BLaER1 treated with 17β-estradiol and CSF1 and Interleukin-3, amounts not matched to agents 10 nM and 100 nM (cell line): ENCODE measurements around the gene COX6B2.

Source experiments
- H3K27ac ChIP-seq, 11 experiments: shearing (Covaris generic); formaldehyde crosslinking; 2 replicates each; pipeline ENCODE4 v1.8.1; 2022
- H3K27me3 ChIP-seq, 11 experiments: shearing (Covaris generic); formaldehyde crosslinking; 2 replicates each; pipeline ENCODE4 v1.8.1; 2022
- H3K36me3 ChIP-seq, 11 experiments: shearing (Covaris generic); formaldehyde crosslinking; 2 replicates each; pipeline ENCODE4 v1.8.1; 2022
- H3K4me1 ChIP-seq, 10 experiments: shearing (Covaris generic); formaldehyde crosslinking; 2 replicates each; pipeline ENCODE4 v1.8.1; 2022
- H3K4me2 ChIP-seq, 11 experiments: shearing (Covaris generic); formaldehyde crosslinking; 2 replicates each; pipeline ENCODE4 v1.8.1; 2022
- H3K4me3 ChIP-seq, 10 experiments: shearing (Covaris generic); formaldehyde crosslinking; 2 replicates each; pipeline ENCODE4 v1.8.1; 2022
- H3K9ac ChIP-seq, 11 experiments: shearing (Covaris generic); formaldehyde crosslinking; 2 replicates each; pipeline ENCODE4 v1.8.1; 2022
- H3K9me3 ChIP-seq, 11 experiments: shearing (Covaris generic); formaldehyde crosslinking; replicated peaks in 1 of 11; 2 replicates each; pipeline ENCODE4 v1.8.1; 2022
- H4K20me1 ChIP-seq, 11 experiments: shearing (Covaris generic); formaldehyde crosslinking; 2 replicates each; pipeline ENCODE4 v1.8.1; 2022
- Cebpa-rat ChIP-seq, 11 experiments: shearing (Covaris generic); IDR thresholded peaks; 2 replicates each; pipeline ENCODE4 v1.8.1; 2022

COX6B2 gene

GRCh38 chr19:55384131-55384919 is 29.8 kb upstream of the COX6B2 start, which contains the start of gene TMEM238:
Gene TMEM238 (minus strand): TSS chr19:55384292. CDS start chr19:55384259, 33 bp downstream.
- Histone ChIP-seq H3K27ac (peak within 1 kb of the TSS; percentile 85 to 95 (median 92)), H3K4me2 (peak within 1 kb of the TSS; percentile 95 to 100 (median 100)), H3K9me3 (no peaks in the 10 kb centered on the region), H3K9ac (peak within 1 kb of the TSS; percentile 90 to 99 (median 96)), H3K4me3 (peak within 1 kb of the TSS; percentile 81 to 99 (median 94)), H3K36me3 (peaks cover 29 to 33% (median 31%) of the 10 kb centered on the region in 11 experiments), H4K20me1 (peaks cover 34 to 36% (median 35%) of the 10 kb centered on the region in 11 experiments), H3K27me3 (no peaks in the 10 kb centered on the region), H3K4me1 (peaks cover 45 to 58% (median 50%) of the 10 kb centered on the region in 10 experiments)
- no peak for TF ChIP-seq Cebpa-rat (IDR thresholded peaks at IDR 0.05)

DNA sequence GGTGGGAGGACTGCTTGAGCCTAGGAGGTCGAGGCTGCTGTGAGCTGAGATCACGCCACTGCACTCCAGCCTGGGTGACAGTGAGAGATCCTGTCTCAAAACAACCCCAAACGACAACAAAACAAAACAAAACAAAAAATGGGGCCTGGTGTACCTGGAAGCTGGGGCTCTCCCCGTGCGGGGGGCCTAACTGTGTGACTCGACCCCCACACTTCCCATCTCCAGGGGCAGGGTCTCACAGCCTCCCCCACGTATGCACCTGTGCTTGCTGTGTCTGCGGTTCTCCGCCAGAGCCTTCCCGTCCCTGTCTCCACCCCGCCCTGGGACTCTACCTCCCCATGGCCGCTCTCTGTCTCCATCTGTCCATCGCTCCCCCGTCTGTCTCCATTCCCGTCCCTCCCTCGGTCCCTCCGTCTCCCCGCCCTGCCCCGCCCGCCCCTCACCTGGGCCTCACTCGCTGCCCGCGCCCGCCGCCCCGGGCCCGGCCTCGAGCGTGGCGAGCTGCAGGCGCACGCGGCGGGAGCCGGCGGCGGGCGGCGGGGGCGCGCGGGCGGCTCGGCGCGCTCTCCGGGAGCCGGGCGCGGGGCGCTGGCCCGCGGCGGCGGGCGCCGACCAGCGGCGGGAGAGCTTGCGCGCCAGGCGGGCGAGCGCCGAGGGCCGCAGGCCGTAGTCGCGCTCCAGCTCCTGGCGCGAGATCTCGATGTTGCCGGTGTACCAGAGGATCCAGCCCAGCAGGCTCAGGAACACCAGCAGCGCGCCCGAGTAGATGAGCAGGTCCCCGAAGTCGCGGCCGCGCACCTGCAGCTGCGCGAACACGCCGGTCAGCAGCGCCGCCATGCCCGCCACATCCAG is 29.0 kb upstream of the COX6B2 start:
- no peak for TF ChIP-seq Cebpa-rat (IDR thresholded peaks at IDR 0.05)
- peaks cover 21 to 25% (median 22%) of the 10 kb centered on the region in 11 experiments for H3K36me3 ChIP-seq
- H3K27ac ChIP-seq, result peak overlapping the region; percentile 85 to 95 (median 92)
- peaks cover 26 to 27% (median 27%) of the 10 kb centered on the region in 11 experiments for H4K20me1 ChIP-seq
- H3K9ac ChIP-seq, result peak overlapping the region; percentile 90 to 99 (median 96)
- peak overlapping the region; percentile 95 to 100 (median 100) for H3K4me2 ChIP-seq
- no peaks in the 10 kb centered on the region for H3K27me3 ChIP-seq
- no peaks in the 10 kb centered on the region for H3K9me3 ChIP-seq
- peak overlapping the region; percentile 81 to 99 (median 94) for H3K4me3 ChIP-seq
- peaks cover 37 to 50% (median 42%) of the 10 kb centered on the region in 10 experiments for H3K4me1 ChIP-seq

GRCh38 chr19:55382522-55383054 is 28.1 kb upstream of the COX6B2 start:
- Histone ChIP-seq H3K27ac (peak overlapping the region in 5 of 11 experiments; percentile 85 to 95 (median 94); a peak in 10 of 22 replicates), H3K27me3 (peaks cover 0 to 7% (median 4%) of the 10 kb centered on the region in 11 experiments; a peak in 17 of 22 replicates), H3K4me1 (peaks cover 28 to 41% (median 34%) of the 10 kb centered on the region in 10 experiments), H4K20me1 (peaks cover 17 to 22% (median 18%) of the 10 kb centered on the region in 11 experiments), H3K36me3 (peaks cover 12 to 15% (median 13%) of the 10 kb centered on the region in 11 experiments), H3K9ac (peak overlapping the region; percentile 76 to 99 (median 96); a peak in 20 of 22 replicates), H3K4me2 (peak overlapping the region; percentile 95 to 100 (median 100)), H3K9me3 (no peaks in the 10 kb centered on the region), H3K4me3 (peak overlapping the region in 9 of 10 experiments; percentile 81 to 99 (median 95); a peak in 17 of 20 replicates)
- TF ChIP-seq Cebpa-rat (IDR thresholded peaks at IDR 0.05), result no peak

DNA sequence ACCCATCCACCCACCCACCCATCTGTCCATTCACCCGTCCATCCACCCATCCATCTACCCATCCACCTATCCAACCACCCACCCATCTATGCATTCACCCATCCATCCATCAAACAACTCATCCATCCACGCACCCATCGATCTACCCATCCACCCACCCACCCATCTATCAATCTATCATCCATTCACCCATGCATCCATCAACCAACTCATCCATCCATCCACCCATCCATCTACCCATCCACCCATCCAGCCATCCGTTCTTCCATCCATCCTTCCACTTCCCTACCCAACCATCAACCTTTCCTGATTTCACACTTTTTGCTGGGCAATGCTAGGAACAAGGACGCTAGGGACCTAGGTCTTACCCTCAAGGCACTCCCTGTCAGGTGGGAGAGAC is 27.5 kb upstream of the COX6B2 start:
- H4K20me1 ChIP-seq, result peaks cover 11 to 18% (median 12%) of the 10 kb centered on the region in 11 experiments
- peaks cover 22 to 35% (median 28%) of the 10 kb centered on the region in 10 experiments for H3K4me1 ChIP-seq
- H3K27me3 ChIP-seq, result peaks cover 0 to 11% (median 8%) of the 10 kb centered on the region in 11 experiments; a peak in 18 of 22 replicates
- H3K9me3 ChIP-seq, result no peaks in the 10 kb centered on the region
- no peak overlapping the region for H3K4me3 ChIP-seq
- no peak overlapping the region for H3K27ac ChIP-seq
- H3K4me2 ChIP-seq, result peak overlapping the region; percentile 95 to 100 (median 100); a peak in 21 of 22 replicates
- peak overlapping the region in 2 of 11 experiments; percentile 96 to 97; a peak in 2 of 22 replicates for H3K9ac ChIP-seq
- peaks cover 6 to 10% (median 8%) of the 10 kb centered on the region in 11 experiments for H3K36me3 ChIP-seq
- TF ChIP-seq Cebpa-rat (IDR thresholded peaks at IDR 0.05), result no peak

DNA sequence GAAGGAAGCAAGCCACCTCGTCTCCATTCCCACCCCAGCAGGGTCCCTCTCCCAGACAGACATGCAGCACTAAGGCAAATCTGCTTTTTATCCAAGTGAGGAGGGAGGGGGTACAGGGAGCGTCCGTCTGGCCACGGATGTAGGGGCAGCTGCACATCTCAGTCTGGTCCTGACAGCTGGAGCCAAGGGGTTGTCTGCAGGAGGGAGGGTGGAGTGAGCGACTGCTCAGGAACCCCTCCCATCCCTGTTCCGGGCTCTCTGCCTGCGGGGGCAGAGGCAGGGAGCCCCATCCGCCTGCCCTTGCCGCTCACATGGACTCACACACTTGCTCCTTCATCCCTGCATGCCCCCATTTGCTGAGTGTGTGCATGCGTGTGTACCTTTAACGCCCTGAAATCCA is 24.7 kb upstream of the COX6B2 start:
- Histone ChIP-seq H3K9ac (no peak overlapping the region), H3K9me3 (no peaks in the 10 kb centered on the region), H4K20me1 (peaks cover 0 to 6% (median 0%) of the 10 kb centered on the region in 11 experiments; a peak in 4 of 22 replicates), H3K4me1 (peaks cover 17 to 33% (median 24%) of the 10 kb centered on the region in 10 experiments), H3K4me3 (no peak overlapping the region), H3K36me3 (no peaks in the 10 kb centered on the region), H3K4me2 (no peak overlapping the region), H3K27ac (no peak overlapping the region), H3K27me3 (peaks cover 17 to 34% (median 27%) of the 10 kb centered on the region in 11 experiments)
- no peak for TF ChIP-seq Cebpa-rat (IDR thresholded peaks at IDR 0.05)

DNA sequence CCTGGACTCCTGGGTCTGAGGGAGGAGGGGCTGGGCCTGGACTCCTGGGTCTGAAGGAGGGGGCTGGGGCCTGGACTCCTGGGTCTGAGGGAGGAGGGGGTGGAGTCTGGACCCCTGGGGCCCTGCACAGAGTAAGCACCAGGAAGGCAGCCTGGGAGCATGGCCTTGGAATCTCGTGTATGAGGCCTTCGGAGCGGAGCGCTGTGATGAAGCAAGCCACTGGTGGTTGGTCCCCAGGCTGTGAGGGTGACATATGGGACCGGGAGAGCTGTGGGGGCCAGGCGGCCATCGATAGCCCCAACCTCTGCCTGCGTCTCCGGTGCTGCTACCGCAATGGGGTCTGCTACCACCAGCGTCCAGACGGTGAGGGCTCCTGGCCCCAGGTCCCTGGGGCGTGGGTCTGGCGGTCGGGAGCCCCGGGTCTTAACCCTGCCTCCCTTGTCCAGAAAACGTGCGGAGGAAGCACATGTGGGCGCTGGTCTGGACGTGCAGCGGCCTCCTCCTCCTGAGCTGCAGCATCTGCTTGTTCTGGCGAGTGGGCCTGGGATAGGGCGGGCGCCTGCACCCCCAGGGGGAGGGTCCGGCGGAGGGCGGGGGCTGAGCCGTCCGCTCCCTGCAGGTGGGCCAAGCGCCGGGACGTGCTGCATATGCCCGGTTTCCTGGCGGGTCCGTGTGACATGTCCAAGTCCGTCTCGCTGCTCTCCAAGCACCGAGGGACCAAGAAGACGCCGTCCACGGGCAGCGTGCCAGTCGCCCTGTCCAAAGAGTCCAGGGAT is 23.0 kb upstream of the COX6B2 start:
- no peak for TF ChIP-seq Cebpa-rat (IDR thresholded peaks at IDR 0.05)
- Histone ChIP-seq H3K27me3 (peaks cover 25 to 50% (median 43%) of the 10 kb centered on the region in 11 experiments), H3K4me3 (no peak overlapping the region), H3K9me3 (no peaks in the 10 kb centered on the region), H3K27ac (no peak overlapping the region), H3K4me2 (no peak overlapping the region), H3K9ac (no peak overlapping the region), H3K4me1 (peaks cover 10 to 27% (median 17%) of the 10 kb centered on the region in 10 experiments), H3K36me3 (no peaks in the 10 kb centered on the region), H4K20me1 (peaks cover 0 to 10% (median 0%) of the 10 kb centered on the region in 11 experiments; a peak in 5 of 22 replicates)

DNA sequence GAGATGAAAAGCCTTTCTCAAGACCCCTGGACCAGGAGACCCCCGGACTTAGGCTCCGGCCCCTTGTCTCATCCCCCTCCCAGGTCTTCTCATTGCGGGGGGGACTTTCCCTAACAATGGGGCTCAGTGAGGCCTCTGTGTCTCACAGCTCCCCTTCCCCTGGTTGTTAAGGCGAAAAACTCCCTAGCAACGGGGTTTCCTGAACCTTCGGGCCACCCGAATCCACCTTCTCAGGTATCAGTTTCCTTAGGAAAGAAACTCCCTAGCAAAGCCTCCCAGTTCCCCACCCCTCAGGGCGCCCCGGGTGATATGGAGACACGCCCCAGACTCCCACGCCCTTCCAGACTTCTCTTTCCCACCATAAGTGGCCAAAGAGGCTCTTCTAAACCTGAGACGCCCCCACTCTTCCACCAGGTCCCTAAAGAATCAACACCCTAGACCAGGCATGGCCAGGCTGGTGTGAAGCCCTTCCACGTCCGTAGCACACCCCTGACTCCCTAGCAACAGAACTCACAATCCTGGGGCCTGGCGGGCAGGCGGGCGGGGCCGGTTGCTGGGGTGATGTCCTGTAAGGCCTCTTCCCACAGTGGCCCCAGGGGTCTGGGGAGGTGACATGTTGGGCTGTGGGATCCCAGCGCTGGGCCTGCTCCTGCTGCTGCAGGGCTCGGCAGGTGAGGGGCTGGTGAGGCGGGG is 21.9 kb upstream of the COX6B2 start, which contains the start of gene TMEM190:
Gene TMEM190, plus strand, starts transcription at position 586 of the 693 bp plus-strand sequence. Its CDS starts 28 bp downstream, at position 614.
- H3K9me3 ChIP-seq, result no peaks in the 10 kb centered on the region
- H3K9ac ChIP-seq, result no peak within 1 kb of the TSS
- H3K27ac ChIP-seq, result no peak within 1 kb of the TSS
- H3K36me3 ChIP-seq, result no peaks in the 10 kb centered on the region
- no peak within 1 kb of the TSS for H3K4me3 ChIP-seq
- H3K4me1 ChIP-seq, result peaks cover 6 to 21% (median 15%) of the 10 kb centered on the region in 10 experiments; a peak in 18 of 20 replicates
- peaks cover 36 to 62% (median 55%) of the 10 kb centered on the region in 11 experiments for H3K27me3 ChIP-seq
- H4K20me1 ChIP-seq, result peaks cover 0 to 15% (median 0%) of the 10 kb centered on the region in 11 experiments; a peak in 6 of 22 replicates
- peak within 1 kb of the TSS in 5 of 11 experiments; percentile 2 to 47 (median 26); a peak in 5 of 22 replicates for H3K4me2 ChIP-seq
- no peak for TF ChIP-seq Cebpa-rat (IDR thresholded peaks at IDR 0.05)
